Upper lobe of right lung (tissue), 1 donor: ENCODE measurements around the gene TLCD3A. TPM values are rescaled to one million over a fixed set of nuclear protein-coding genes. Genes with fewer than 3 reads are reported as not detected.

Experiments used
- ATAC-seq: fragments of 200-7000 bp; cut with Tn5 transposase; one replicate; pipeline ENCODE4 v1.9.1; 2020; ENCODE audit warnings: mild to moderate bottlenecking, moderate library complexity
- DNase-seq: peaks from one replicate; pipeline ENCODE4 v3.0.0-alpha.2; 2020
- H3K27ac ChIP-seq: fragments of 200-600 bp; one replicate; pipeline ENCODE4 v1.8.0; 2022
- H3K27me3 ChIP-seq: fragments of 200-600 bp; one replicate; pipeline ENCODE4 v1.8.0; 2022; ENCODE audit warnings: mild to moderate bottlenecking
- H3K36me3 ChIP-seq: fragments of 200-600 bp; one replicate; pipeline ENCODE4 v1.8.0; 2022
- H3K4me1 ChIP-seq: fragments of 200-600 bp; one replicate; pipeline ENCODE4 v1.8.0; 2022
- H3K4me3 ChIP-seq: fragments of 200-600 bp; one replicate; pipeline ENCODE4 v1.8.0; 2022; ENCODE audit warnings: mild to moderate bottlenecking
- H3K9me3 ChIP-seq: fragments of 200-600 bp; one replicate; pipeline ENCODE4 v1.8.0; 2022
- intact Hi-C: fragments of 100-400 bp; cut with DNase I; formaldehyde crosslinking; loops from one replicate; pipeline ENCODE4 v1.11.0; 2022
- total RNA-seq: library from RNA; stranded (reverse); fragmentation: NEBNext Ultra II Directional; extraction: Animal tissue kit (Norgen Biotek cat#: 25700); gene quantifications from one replicate; pipeline ENCODE4 v1.2.1, GENCODE V29; 2021
- TF ChIP-seq, protein P1 (sequence below): fragments of 200-600 bp; IDR thresholded peaks from one replicate; pipeline ENCODE4 v1.8.0; 2022; ENCODE audit warnings: antibody characterized with exemption
- donor health status: DM: no; HTN: yes; CAD: no; lungs with severe emphysema.

The TLCD3A gene
- total RNA-seq, 1 donor from 2014 or later = 11.9 TPM

DNA sequence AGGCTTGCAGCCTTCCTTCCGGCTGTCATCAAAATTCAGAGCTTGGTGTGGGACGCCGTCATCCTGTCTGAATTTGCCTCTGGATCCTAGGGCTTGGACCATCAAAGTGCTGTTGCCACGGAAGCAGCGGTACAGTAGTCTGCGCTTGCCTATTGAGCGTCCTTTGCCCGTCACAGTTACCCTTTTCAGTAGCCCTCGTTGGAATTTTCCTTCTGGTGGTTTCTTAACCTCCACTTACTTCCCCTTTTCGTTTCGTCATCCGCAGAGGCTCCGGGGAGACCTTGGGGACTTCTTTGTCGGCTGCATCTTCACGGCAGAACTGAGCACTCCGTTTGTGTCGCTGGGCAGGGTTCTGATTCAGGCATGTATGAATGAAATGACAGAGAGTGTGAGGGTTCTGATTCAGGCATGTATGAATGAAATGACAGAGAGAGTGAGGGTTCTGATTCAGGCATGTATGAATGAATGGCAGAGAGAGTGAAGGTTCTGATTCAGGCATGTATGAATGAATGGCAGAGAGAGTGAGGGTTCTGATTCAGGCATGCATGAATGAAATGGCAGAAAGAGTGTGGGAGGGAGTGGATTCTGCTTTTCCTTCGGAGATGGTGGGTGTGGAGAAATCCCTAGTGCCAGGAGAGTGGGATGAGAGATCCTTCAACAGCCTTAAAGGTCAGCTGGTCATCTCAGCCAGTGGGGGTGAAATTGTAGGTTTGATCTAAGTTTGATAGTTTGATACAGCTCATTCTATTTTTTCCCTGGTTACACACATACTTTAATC is 8.0 kb downstream of the TLCD3A start:
- H3K4me1 ChIP-seq = no peaks in the 10 kb centered on the region
- no peak overlapping the region for H3K4me3 ChIP-seq
- TF ChIP-seq, protein P1, sequence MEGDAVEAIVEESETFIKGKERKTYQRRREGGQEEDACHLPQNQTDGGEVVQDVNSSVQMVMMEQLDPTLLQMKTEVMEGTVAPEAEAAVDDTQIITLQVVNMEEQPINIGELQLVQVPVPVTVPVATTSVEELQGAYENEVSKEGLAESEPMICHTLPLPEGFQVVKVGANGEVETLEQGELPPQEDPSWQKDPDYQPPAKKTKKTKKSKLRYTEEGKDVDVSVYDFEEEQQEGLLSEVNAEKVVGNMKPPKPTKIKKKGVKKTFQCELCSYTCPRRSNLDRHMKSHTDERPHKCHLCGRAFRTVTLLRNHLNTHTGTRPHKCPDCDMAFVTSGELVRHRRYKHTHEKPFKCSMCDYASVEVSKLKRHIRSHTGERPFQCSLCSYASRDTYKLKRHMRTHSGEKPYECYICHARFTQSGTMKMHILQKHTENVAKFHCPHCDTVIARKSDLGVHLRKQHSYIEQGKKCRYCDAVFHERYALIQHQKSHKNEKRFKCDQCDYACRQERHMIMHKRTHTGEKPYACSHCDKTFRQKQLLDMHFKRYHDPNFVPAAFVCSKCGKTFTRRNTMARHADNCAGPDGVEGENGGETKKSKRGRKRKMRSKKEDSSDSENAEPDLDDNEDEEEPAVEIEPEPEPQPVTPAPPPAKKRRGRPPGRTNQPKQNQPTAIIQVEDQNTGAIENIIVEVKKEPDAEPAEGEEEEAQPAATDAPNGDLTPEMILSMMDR = no peak
- H3K9me3 ChIP-seq = no peaks in the 10 kb centered on the region
- H3K27me3 ChIP-seq = no peaks in the 10 kb centered on the region
- intact Hi-C loops = no loop called here
- no peak overlapping the region for H3K27ac ChIP-seq
- H3K36me3 ChIP-seq = peaks cover 43% of the 10 kb centered on the region
- ATAC-seq (peak; percentile 81), DNase-seq (no peak)

DNA sequence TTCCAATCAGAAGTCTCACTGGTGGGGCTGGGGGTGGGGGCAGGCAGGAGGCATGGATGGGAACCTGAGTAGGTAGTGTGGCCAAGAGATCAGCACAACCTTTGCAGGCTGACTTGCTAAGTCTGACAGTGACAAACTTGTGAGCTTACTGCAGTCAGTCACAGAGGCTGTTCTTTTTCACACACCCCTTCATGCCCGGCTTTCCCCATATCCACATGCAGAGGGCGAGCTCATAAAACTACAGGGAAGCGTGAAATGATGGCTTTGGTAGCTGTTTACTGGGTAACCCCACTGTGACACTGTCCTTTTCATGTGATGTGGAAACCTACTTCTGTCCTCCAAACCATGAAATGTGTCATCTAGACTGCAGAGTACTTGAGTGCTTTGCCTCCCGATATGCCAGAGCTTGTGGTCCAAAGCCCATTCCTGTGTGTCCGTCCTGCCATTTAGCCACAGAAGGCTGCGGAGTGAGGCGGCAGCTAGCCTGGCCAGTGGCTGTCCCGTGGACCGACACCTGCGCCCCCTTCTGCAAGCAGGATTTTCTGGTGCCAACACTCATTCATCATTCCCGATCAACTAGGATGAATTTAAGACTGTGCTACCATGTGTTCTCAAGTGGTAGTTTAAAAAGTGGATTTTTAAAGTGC is 9.9 kb downstream of the TLCD3A start:
- Histone ChIP-seq H3K27ac (no peak overlapping the region), H3K27me3 (no peaks in the 10 kb centered on the region), H3K4me1 (no peaks in the 10 kb centered on the region), H3K36me3 (peaks cover 59% of the 10 kb centered on the region), H3K4me3 (no peak overlapping the region), H3K9me3 (no peaks in the 10 kb centered on the region)
- DNase-seq (no peak), ATAC-seq (no peak)
- intact Hi-C loops = no loop called here
- TF ChIP-seq, protein P1 = no peak

GRCh38 chr17:743139-743538 is 10.7 kb downstream of the TLCD3A start:
- no peaks in the 10 kb centered on the region for H3K9me3 ChIP-seq
- no peak for ATAC-seq
- H3K36me3 ChIP-seq = peaks cover 67% of the 10 kb centered on the region
- no peak overlapping the region for H3K4me3 ChIP-seq
- no peak for DNase-seq
- TF ChIP-seq, protein P1 = no peak
- intact Hi-C loops = no loop called here
- H3K27me3 ChIP-seq = no peaks in the 10 kb centered on the region
- H3K27ac ChIP-seq = no peak overlapping the region
- H3K4me1 ChIP-seq = no peaks in the 10 kb centered on the region

- intact Hi-C loops = no loop called here
- no peak for DNase-seq
- ATAC-seq = no peak
- Histone ChIP-seq H3K4me1 (peaks cover 1% of the 10 kb centered on the region), H3K36me3 (peaks cover 63% of the 10 kb centered on the region), H3K9me3 (no peaks in the 10 kb centered on the region), H3K27me3 (no peaks in the 10 kb centered on the region), H3K27ac (no peak overlapping the region), H3K4me3 (no peak overlapping the region)
- TF ChIP-seq, protein P1 = no peak
Observed at GRCh38 chr17:744937-745336, 12.5 kb downstream of the TLCD3A start.

- intact Hi-C loops = no loop called here
- H3K27ac ChIP-seq = no peak overlapping the region
Observed at GRCh38 chr17:745406-745805, 13.0 kb downstream of the TLCD3A start.

More at GRCh38 chr17:745406-745805, 13.0 kb downstream of the TLCD3A start:
- H3K27me3 ChIP-seq = no peaks in the 10 kb centered on the region
- TF ChIP-seq, protein P1 = no peak
- DNase-seq = no peak
- peaks cover 4% of the 10 kb centered on the region for H3K4me1 ChIP-seq
- H3K36me3 ChIP-seq = peaks cover 63% of the 10 kb centered on the region
- H3K9me3 ChIP-seq = no peaks in the 10 kb centered on the region
- no peak overlapping the region for H3K4me3 ChIP-seq
- ATAC-seq = no peak
